Gastrocnemius medialis (tissue), 4 donors: ENCODE measurements around the gene PPP2R5C.

Source experiments
- POLR2A ChIP-seq, 2 donors: fragments of 450-650 bp; IDR thresholded peaks; one replicate each; pipeline ENCODE4 v1.6.1; 2017; ENCODE audit warnings: antibody characterized with exemption in 2 of 2, mild to moderate bottlenecking in 2 of 2, moderate library complexity in 2 of 2
- TF ChIP-seq, protein P1 (sequence below), 5 experiments: fragments of 450-650 bp in 3 of 5; fragments of 200-600 bp in 2 of 5; sonication (generic) in 2 of 5; IDR thresholded peaks in 4 of 5; conservative IDR thresholded peaks in 1 of 5; 1 replicate in 4 of 5; 2 replicates in 1 of 5; pipeline ENCODE4 v1.5.1; 2016 to 2019; ENCODE audit warnings: antibody characterized with exemption in 5 of 5, mild to moderate bottlenecking in 3 of 5, moderate library complexity in 3 of 5

DNA sequence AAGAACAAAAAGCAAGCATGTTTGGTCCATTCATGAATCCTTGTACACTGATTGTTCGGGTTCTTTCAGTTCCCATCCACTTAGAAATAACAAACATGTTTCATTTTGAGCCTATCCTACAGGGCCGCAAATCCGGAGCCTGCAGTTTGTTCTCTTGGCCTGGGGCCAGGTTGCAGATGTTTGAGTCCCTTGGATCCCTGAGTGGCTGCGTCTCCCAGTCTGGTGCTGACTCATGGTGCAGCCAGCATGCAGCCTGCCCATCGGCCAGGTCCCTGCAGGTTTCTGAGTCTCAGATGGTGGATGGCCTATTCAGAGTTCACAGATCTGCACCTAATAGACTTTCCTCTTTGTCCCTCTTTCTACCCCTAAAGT lies 201.0 kb downstream of the PPP2R5C start:
- TF ChIP-seq, protein P1, sequence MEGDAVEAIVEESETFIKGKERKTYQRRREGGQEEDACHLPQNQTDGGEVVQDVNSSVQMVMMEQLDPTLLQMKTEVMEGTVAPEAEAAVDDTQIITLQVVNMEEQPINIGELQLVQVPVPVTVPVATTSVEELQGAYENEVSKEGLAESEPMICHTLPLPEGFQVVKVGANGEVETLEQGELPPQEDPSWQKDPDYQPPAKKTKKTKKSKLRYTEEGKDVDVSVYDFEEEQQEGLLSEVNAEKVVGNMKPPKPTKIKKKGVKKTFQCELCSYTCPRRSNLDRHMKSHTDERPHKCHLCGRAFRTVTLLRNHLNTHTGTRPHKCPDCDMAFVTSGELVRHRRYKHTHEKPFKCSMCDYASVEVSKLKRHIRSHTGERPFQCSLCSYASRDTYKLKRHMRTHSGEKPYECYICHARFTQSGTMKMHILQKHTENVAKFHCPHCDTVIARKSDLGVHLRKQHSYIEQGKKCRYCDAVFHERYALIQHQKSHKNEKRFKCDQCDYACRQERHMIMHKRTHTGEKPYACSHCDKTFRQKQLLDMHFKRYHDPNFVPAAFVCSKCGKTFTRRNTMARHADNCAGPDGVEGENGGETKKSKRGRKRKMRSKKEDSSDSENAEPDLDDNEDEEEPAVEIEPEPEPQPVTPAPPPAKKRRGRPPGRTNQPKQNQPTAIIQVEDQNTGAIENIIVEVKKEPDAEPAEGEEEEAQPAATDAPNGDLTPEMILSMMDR (IDR thresholded peaks at IDR 0.05 in 4 of 5, conservative IDR thresholded peaks at IDR 0.05 in 1 of 5), result no peak
- no peak for TF ChIP-seq POLR2A (IDR thresholded peaks at IDR 0.05)
